ENCODE results near the gene C13orf42. TPM values are rescaled to one million over a fixed set of nuclear protein-coding genes. Genes with fewer than 3 reads are reported as not detected.

C13orf42 gene
- total and polyA plus RNA-seq, 2 donors (not counting 3 experiments of a cell fraction or from before 2014, with no cell fraction given) = not detected

GRCh38 chr13:51093574-51093973, 17.5 kb downstream of the C13orf42 start:
- Histone ChIP-seq H4K20me1 (replicated peaks; ENCODE audit: control insufficient read depth, extremely low read depth, insufficient read depth, low read length) (no peaks in the 10 kb centered on the region), H3K4me3 (replicated peaks in 1 of 3; ENCODE audit: insufficient read depth in 1 of 3, low read depth in 1 of 3, low read length in 3 of 3) (no peak overlapping the region), H3K4me1 (ENCODE audit: control insufficient read depth, extremely low read depth, insufficient read depth, low read length) (no peaks in the 10 kb centered on the region), H3K36me3 (ENCODE audit: control insufficient read depth in 2 of 2, extremely low read depth in 1 of 2, insufficient read depth in 2 of 2, low read length in 2 of 2) (no peaks in the 10 kb centered on the region), H3K79me2 (ENCODE audit: control insufficient read depth, insufficient read depth, low read length) (no peaks in the 10 kb centered on the region), H3K9me1 (replicated peaks; ENCODE audit: control insufficient read depth, extremely low read depth, insufficient read depth, low read length) (no peaks in the 10 kb centered on the region), H3K9ac (replicated peaks; ENCODE audit: extremely low read depth, insufficient read depth, low read length) (no peak overlapping the region), H3K9me3 (replicated peaks; ENCODE audit: control insufficient read depth, insufficient read depth, low read length) (no peaks in the 10 kb centered on the region), H3K4me2 (ENCODE audit: insufficient read depth, low read length) (no peak overlapping the region), H3K27ac (ENCODE audit: insufficient read depth, low read depth, low read length) (no peak overlapping the region), H3K27me3 (ENCODE audit: control insufficient read depth in 2 of 2, insufficient read depth in 2 of 2, low read length in 2 of 2) (peaks cover 9 to 11% of the 10 kb centered on the region in 2 experiments), H2AFZ (ENCODE audit: low read depth, low read length) (no peak overlapping the region)
- FAIRE-seq = no peak
- TF ChIP-seq EZH2 (IDR thresholded peaks at IDR 0.05; ENCODE audit: borderline replicate concordance, low read depth, low read length, severe bottlenecking) = no peak
- no peak for TF ChIP-seq GATA2 (IDR thresholded peaks at IDR 0.05; ENCODE audit: insufficient read depth, insufficient read length, low read depth, low read length)
- no peak for TF ChIP-seq JUN (IDR thresholded peaks at IDR 0.05; ENCODE audit: borderline replicate concordance, insufficient read depth, insufficient read length, low read depth)
- TF ChIP-seq MYC (IDR thresholded peaks at IDR 0.05; ENCODE audit: low read depth, low read length) = no peak
- TF ChIP-seq CTCF (IDR thresholded peaks at IDR 0.05; ENCODE audit: extremely low read depth in 1 of 2, insufficient read depth in 1 of 2, low read depth in 1 of 2, low read length in 2 of 2) = no peak
- TF ChIP-seq FOS (IDR thresholded peaks at IDR 0.05; ENCODE audit: borderline replicate concordance, insufficient read depth, low read length) = no peak
- TF ChIP-seq, protein P1, sequence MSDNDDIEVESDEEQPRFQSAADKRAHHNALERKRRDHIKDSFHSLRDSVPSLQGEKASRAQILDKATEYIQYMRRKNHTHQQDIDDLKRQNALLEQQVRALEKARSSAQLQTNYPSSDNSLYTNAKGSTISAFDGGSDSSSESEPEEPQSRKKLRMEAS (IDR thresholded peaks at IDR 0.05; ENCODE audit: insufficient read depth, insufficient read length) = no peak
- no peak for TF ChIP-seq POLR2A (IDR thresholded peaks at IDR 0.05; ENCODE audit: low read depth, low read length)
- no peak for TF ChIP-seq POLR2AphosphoS5 (IDR thresholded peaks at IDR 0.05; ENCODE audit: insufficient read depth, low read depth, low read length)
- dilution Hi-C loops (cut with MboI; ENCODE audit: extremely low pct_ligation_motif_present, low sequenced_read_pairs) = no loop called here
- POLR2A ChIA-PET = no interaction called here
- no TSS peak for BruUV-seq (replicated peaks)
- no peak for DNase-seq (ENCODE audit: low read depth, low spot score)
- intact Hi-C loops (cut with micrococcal nuclease) = no loop called here
- CTCF ChIA-PET = no interaction called here
